Neuronal stem cell (in vitro differentiated cells): ENCODE results near the gene RASGRP3.

Experiments
- DNase-seq: peaks from one replicate; pipeline ENCODE4 v3.0.0-alpha.2; 2013; ENCODE audit warnings: low spot score
- H2AFZ ChIP-seq: one replicate; pipeline ENCODE4 v1.6.1; 2013; ENCODE audit warnings: mild to moderate bottlenecking, low read length, inconsistent platforms
- H2AK5ac ChIP-seq: 2 replicates; pipeline ENCODE4 v1.6.1; 2013; ENCODE audit warnings: low read depth, mild to moderate bottlenecking, inconsistent platforms, low read length, moderate library complexity, mixed read lengths
- H2BK120ac ChIP-seq: 2 replicates; pipeline ENCODE4 v1.6.1; 2013; ENCODE audit warnings: low read depth, mild to moderate bottlenecking, inconsistent platforms, low read length, moderate library complexity, mixed read lengths
- H2BK12ac ChIP-seq: one replicate; pipeline ENCODE4 v1.6.1; 2013; ENCODE audit warnings: low read length, inconsistent platforms
- H2BK15ac ChIP-seq: 2 replicates; pipeline ENCODE4 v1.6.1; 2013; ENCODE audit warnings: mild to moderate bottlenecking, low read length, inconsistent platforms, mixed read lengths
- H2BK5ac ChIP-seq: one replicate; pipeline ENCODE4 v1.6.1; 2013; ENCODE audit warnings: inconsistent platforms, mild to moderate bottlenecking, low read length, moderate library complexity
- H3K14ac ChIP-seq: one replicate; pipeline ENCODE4 v1.6.1; 2013; ENCODE audit warnings: low read length, inconsistent platforms
- H3K18ac ChIP-seq: 2 replicates; pipeline ENCODE4 v1.6.1; 2013; ENCODE audit warnings: low read length, inconsistent platforms
- H3K23ac ChIP-seq: 2 replicates; pipeline ENCODE4 v1.6.1; 2013; ENCODE audit warnings: low read depth, mild to moderate bottlenecking, mixed read lengths, low read length, inconsistent platforms; ENCODE audit not compliant: poor library complexity
- H3K27ac ChIP-seq: replicated peaks from 3 replicates; pipeline ENCODE4 v1.5.1; 2013; ENCODE audit warnings: low read length, inconsistent platforms
- H3K27me3 ChIP-seq, 3 experiments: 2 replicates each; pipeline ENCODE4 v1.6.1; 2013; ENCODE audit warnings: low read length in 3 of 3, mild to moderate bottlenecking in 2 of 3, inconsistent platforms in 1 of 3, low read depth in 1 of 3, mixed read lengths in 1 of 3, moderate library complexity in 1 of 3; ENCODE audit not compliant: control insufficient read depth in 3 of 3, insufficient read depth in 3 of 3
- H3K36me3 ChIP-seq, 2 donors: replicated peaks in 1 of 2; 2 replicates each; pipeline ENCODE4 v1.6.1; 2013; ENCODE audit warnings: low read length in 2 of 2; ENCODE audit not compliant: control insufficient read depth in 2 of 2, insufficient read depth in 2 of 2
- H3K4ac ChIP-seq: 2 replicates; pipeline ENCODE4 v1.6.1; 2013; ENCODE audit warnings: inconsistent platforms, mild to moderate bottlenecking, low read length, moderate library complexity
- H3K4me1 ChIP-seq, 2 donors: 1 replicate in 1 of 2; 2 replicates in 1 of 2; pipeline ENCODE4 v1.6.1; 2013; ENCODE audit warnings: low read length in 2 of 2, low read depth in 1 of 2; ENCODE audit not compliant: control insufficient read depth in 2 of 2, insufficient read depth in 1 of 2
- H3K4me2 ChIP-seq: one replicate; pipeline ENCODE4 v1.6.1; 2013; ENCODE audit warnings: mild to moderate bottlenecking, low read length, inconsistent platforms; ENCODE audit not compliant: insufficient read depth, poor library complexity, severe bottlenecking
- H3K4me3 ChIP-seq, 2 donors: 2 replicates each; pipeline ENCODE4 v1.5.1; 2013; ENCODE audit warnings: low read length in 2 of 2, mild to moderate bottlenecking in 2 of 2, inconsistent platforms in 1 of 2, moderate library complexity in 1 of 2
- H3K79me1 ChIP-seq: one replicate; pipeline ENCODE4 v1.6.1; 2013; ENCODE audit warnings: low read depth, mild to moderate bottlenecking, inconsistent platforms, low read length, moderate library complexity
- H3K9ac ChIP-seq: one replicate; pipeline ENCODE4 v1.6.1; 2013; ENCODE audit warnings: mild to moderate bottlenecking, low read depth, low read length, inconsistent platforms; ENCODE audit not compliant: poor library complexity
- H3K9me3 ChIP-seq, 2 donors: replicated peaks in 1 of 2; 2 replicates each; pipeline versions ENCODE3 to v1.6.1; 2013; ENCODE audit warnings: low read length in 2 of 2, mild to moderate bottlenecking in 2 of 2, inconsistent platforms in 1 of 2, low read depth in 1 of 2, mixed read lengths in 1 of 2, moderate library complexity in 1 of 2; ENCODE audit not compliant: control insufficient read depth in 2 of 2, insufficient read depth in 1 of 2
- H4K8ac ChIP-seq: one replicate; pipeline ENCODE4 v1.6.1; 2013; ENCODE audit warnings: low read depth, mild to moderate bottlenecking, inconsistent platforms, low read length, moderate library complexity
- H4K91ac ChIP-seq: one replicate; pipeline ENCODE4 v1.6.1; 2013; ENCODE audit warnings: low read length, low read depth, mild to moderate bottlenecking, inconsistent platforms; ENCODE audit not compliant: poor library complexity
- WGBS, 2 donors: extraction: QIAGEN DNeasy Blood & Tissue Kit; methylation state at CpG; one replicate each; pipeline ENCODE4 v1.1.7; 2013; ENCODE audit warnings: missing lambda C conversion rate in 2 of 2, mixed read lengths in 1 of 2; ENCODE audit not compliant: insufficient read length in 2 of 2, insufficient replicate concordance in 1 of 2; ENCODE audit errors: extremely low coverage in 2 of 2; 5-methylcytosine and 5-hydroxymethylcytosine counted together

Gene RASGRP3

DNA sequence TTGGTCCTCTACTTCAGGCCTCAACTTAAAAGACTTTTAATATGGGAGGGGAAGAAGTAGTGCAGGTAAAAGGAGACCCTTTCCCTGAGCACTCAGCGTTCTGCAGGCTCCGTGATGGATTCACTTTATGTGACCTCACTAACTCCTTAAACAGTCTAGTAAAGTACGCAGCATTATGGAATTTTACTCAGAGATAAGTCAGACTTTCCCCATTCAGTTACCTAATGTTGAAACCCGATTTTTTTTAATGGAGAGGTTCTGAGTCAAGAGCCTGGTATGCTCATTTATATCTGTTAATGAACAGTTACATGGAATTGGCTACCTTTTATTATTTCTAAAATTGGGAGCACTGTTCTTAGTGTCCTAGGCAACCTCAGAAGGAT lies 34.1 kb downstream of the RASGRP3 start:
- Histone ChIP-seq H2BK5ac (no peak overlapping the region), H4K91ac (no peak overlapping the region), H3K23ac (no peak overlapping the region), H2AK5ac (no peak overlapping the region), H2AFZ (no peak overlapping the region), H3K27me3 (no peaks in the 10 kb centered on the region), H3K4me1 (no peaks in the 10 kb centered on the region), H3K4me2 (no peak overlapping the region), H3K14ac (no peak overlapping the region), H2BK12ac (no peak overlapping the region), H4K8ac (no peak overlapping the region), H3K4ac (no peak overlapping the region), H3K18ac (no peak overlapping the region), H3K79me1 (no peaks in the 10 kb centered on the region), H3K36me3 (no peaks in the 10 kb centered on the region), H3K4me3 (no peak overlapping the region), H2BK120ac (no peak overlapping the region), H3K9me3 (no peaks in the 10 kb centered on the region), H2BK15ac (no peak overlapping the region), H3K27ac (no peak overlapping the region), H3K9ac (no peak overlapping the region)
- DNase-seq = no peak
- WGBS, 2 donors = no CpG with 5 or more reads among the region's 4 CpGs

- H3K27ac ChIP-seq = no peak overlapping the region
- H3K36me3 ChIP-seq = no peaks in the 10 kb centered on the region
- no peak overlapping the region for H3K14ac ChIP-seq
- no peak overlapping the region for H3K9ac ChIP-seq
- no peak overlapping the region for H4K91ac ChIP-seq
- no peaks in the 10 kb centered on the region for H3K4me1 ChIP-seq
- H3K79me1 ChIP-seq = no peaks in the 10 kb centered on the region
- no peaks in the 10 kb centered on the region for H3K27me3 ChIP-seq
- no peak overlapping the region for H3K4ac ChIP-seq
- H3K9me3 ChIP-seq = no peaks in the 10 kb centered on the region
- no peak overlapping the region for H3K18ac ChIP-seq
- H2BK5ac ChIP-seq = no peak overlapping the region
- no peak overlapping the region for H2BK12ac ChIP-seq
- no peak overlapping the region for H2BK15ac ChIP-seq
- DNase-seq = no peak
- no CpG with 5 or more reads among the region's 1 CpG for WGBS, 2 donors
- H3K4me3 ChIP-seq = no peak overlapping the region
- no peak overlapping the region for H2AFZ ChIP-seq
- H3K4me2 ChIP-seq = no peak overlapping the region
- H2BK120ac ChIP-seq = no peak overlapping the region
- H2AK5ac ChIP-seq = no peak overlapping the region
- H4K8ac ChIP-seq = no peak overlapping the region
- no peak overlapping the region for H3K23ac ChIP-seq
These were observed 34.7 kb downstream of the RASGRP3 start for GRCh38 chr2:33511141-33511540.

DNA sequence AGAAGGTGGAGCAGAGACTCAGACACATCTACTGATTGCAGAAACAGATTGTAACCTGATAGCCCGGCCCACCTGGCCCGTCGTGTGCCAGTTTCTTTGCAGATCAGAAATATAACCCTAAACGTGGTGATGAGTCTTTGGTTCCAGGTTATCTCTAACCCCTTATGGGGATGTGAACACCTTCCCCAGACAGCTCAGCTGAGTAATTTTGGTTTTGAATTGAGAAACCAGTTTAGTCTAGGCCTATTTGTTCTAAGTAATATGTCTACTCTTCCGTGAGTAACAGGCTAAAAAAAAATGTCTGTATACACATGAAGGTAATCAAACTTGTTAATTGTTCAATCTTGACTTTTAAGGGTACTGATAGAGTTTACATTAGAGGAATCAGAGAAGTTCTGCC lies 35.7 kb downstream of the RASGRP3 start:
- H2BK120ac ChIP-seq = no peak overlapping the region
- no peak overlapping the region for H3K4me3 ChIP-seq
- H3K27ac ChIP-seq = no peak overlapping the region
- no peak overlapping the region for H2BK5ac ChIP-seq
- H3K9ac ChIP-seq = no peak overlapping the region
- H4K91ac ChIP-seq = no peak overlapping the region
- H3K79me1 ChIP-seq = no peaks in the 10 kb centered on the region
- H3K9me3 ChIP-seq = no peaks in the 10 kb centered on the region
- WGBS, 2 donors = no CpG with 5 or more reads among the region's 5 CpGs
- H3K36me3 ChIP-seq = no peaks in the 10 kb centered on the region
- H3K18ac ChIP-seq = no peak overlapping the region
- DNase-seq = no peak
- H2AK5ac ChIP-seq = no peak overlapping the region
- H3K14ac ChIP-seq = no peak overlapping the region
- H2BK12ac ChIP-seq = no peak overlapping the region
- H2AFZ ChIP-seq = no peak overlapping the region
- no peak overlapping the region for H4K8ac ChIP-seq
- H3K27me3 ChIP-seq = no peaks in the 10 kb centered on the region
- H3K4ac ChIP-seq = no peak overlapping the region
- no peaks in the 10 kb centered on the region for H3K4me1 ChIP-seq
- no peak overlapping the region for H3K23ac ChIP-seq
- H3K4me2 ChIP-seq = no peak overlapping the region
- H2BK15ac ChIP-seq = no peak overlapping the region

DNA sequence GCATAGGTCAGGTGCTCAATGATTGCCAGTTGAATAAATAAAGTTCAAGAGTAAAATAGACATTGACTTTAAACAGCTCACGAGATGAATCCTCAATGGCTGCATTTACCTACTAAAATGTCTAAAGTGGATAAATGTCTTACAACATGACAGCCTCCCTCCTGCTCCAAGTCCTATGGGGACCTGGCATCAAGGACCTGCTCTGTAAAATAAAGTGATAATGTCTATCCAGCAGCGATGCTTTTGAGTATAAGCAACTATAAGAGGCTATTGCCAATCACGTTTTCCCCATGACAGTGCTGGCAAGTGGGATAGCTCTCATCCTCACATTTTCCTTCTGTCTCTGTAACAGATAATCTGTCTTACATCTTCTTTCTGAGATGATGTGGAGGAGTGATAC lies 37.0 kb downstream of the RASGRP3 start:
- H3K27me3 ChIP-seq = no peaks in the 10 kb centered on the region
- H3K36me3 ChIP-seq = no peaks in the 10 kb centered on the region
- H3K9ac ChIP-seq = no peak overlapping the region
- no peak overlapping the region for H3K4ac ChIP-seq
- no peaks in the 10 kb centered on the region for H3K79me1 ChIP-seq
- no peak for DNase-seq
- WGBS, 2 donors = no CpG with 5 or more reads among the region's 3 CpGs
- H4K8ac ChIP-seq = no peak overlapping the region
- H2BK5ac ChIP-seq = no peak overlapping the region
- no peak overlapping the region for H3K4me2 ChIP-seq
- no peak overlapping the region for H3K18ac ChIP-seq
- H2AK5ac ChIP-seq = no peak overlapping the region
- no peak overlapping the region for H3K27ac ChIP-seq
- H3K9me3 ChIP-seq = no peaks in the 10 kb centered on the region
- H2BK15ac ChIP-seq = no peak overlapping the region
- H3K23ac ChIP-seq = no peak overlapping the region
- H2BK120ac ChIP-seq = no peak overlapping the region
- H3K14ac ChIP-seq = no peak overlapping the region
- H2BK12ac ChIP-seq = no peak overlapping the region
- H3K4me1 ChIP-seq = no peaks in the 10 kb centered on the region
- no peak overlapping the region for H2AFZ ChIP-seq
- no peak overlapping the region for H3K4me3 ChIP-seq
- no peak overlapping the region for H4K91ac ChIP-seq
